Suprapubic skin (tissue), 4 donors: ENCODE data around the gene CHRNB4. TPM values are rescaled to one million over a fixed set of nuclear protein-coding genes. Genes with fewer than 3 reads are reported as not detected.

Experiments used
- DNase-seq, 2 donors: peaks; one replicate each; pipeline ENCODE4 v3.0.0-alpha.2; 2019; ENCODE audit warnings: low spot score in 2 of 2
- H3K27ac ChIP-seq: fragments of 200-600 bp; sonication (generic); one replicate; pipeline ENCODE4 v1.5.1; 2019
- H3K27me3 ChIP-seq: fragments of 200-600 bp; sonication (generic); one replicate; pipeline ENCODE4 v1.5.1; 2019
- H3K36me3 ChIP-seq: fragments of 200-600 bp; sonication (generic); one replicate; pipeline ENCODE4 v1.5.1; 2019
- H3K4me1 ChIP-seq: fragments of 200-600 bp; sonication (generic); one replicate; pipeline ENCODE4 v1.5.1; 2019
- H3K4me3 ChIP-seq: fragments of 200-600 bp; sonication (generic); one replicate; pipeline ENCODE4 v1.5.1; 2019; ENCODE audit warnings: mild to moderate bottlenecking
- H3K9me3 ChIP-seq: fragments of 200-600 bp; sonication (generic); one replicate; pipeline ENCODE4 v1.5.1; 2019
- CTCF ChIP-seq, 2 donors: fragments of 200-600 bp in 1 of 2; fragments of 450-650 bp in 1 of 2; sonication (generic) in 1 of 2; IDR thresholded peaks; one replicate each; pipeline ENCODE4 v1.5.1; 2016 to 2019; ENCODE audit warnings: antibody characterized with exemption in 2 of 2, mild to moderate bottlenecking in 1 of 2, moderate library complexity in 1 of 2
- EP300 ChIP-seq: sonication (generic); formaldehyde crosslinking; IDR thresholded peaks from one replicate; pipeline ENCODE4 v1.6.1; 2017; ENCODE audit warnings: antibody characterized with exemption
- POLR2A ChIP-seq, 2 donors: fragments of 450-650 bp; IDR thresholded peaks; one replicate each; pipeline ENCODE4 v1.6.1; 2017; ENCODE audit warnings: antibody characterized with exemption in 2 of 2, mild to moderate bottlenecking in 2 of 2, moderate library complexity in 2 of 2
- POLR2AphosphoS5 ChIP-seq, 3 donors: sonication (generic); formaldehyde crosslinking; IDR thresholded peaks; one replicate each; pipeline ENCODE4 v1.6.1; 2017; ENCODE audit warnings: antibody characterized with exemption in 3 of 3
- WGBS: methylation state at CpG from one replicate; pipeline ENCODE4 v1.1.5; 2018; 5-methylcytosine and 5-hydroxymethylcytosine counted together
- total RNA-seq, 4 donors: library from RNA; depleted of rRNA; stranded (reverse); fragments of >200 nt; gene quantifications; one replicate each; pipeline ENCODE4 v1.1.0, GENCODE V29; 2016

Gene CHRNB4
- total RNA-seq, 4 donors from 2014 or later: 0.47 TPM; not detected in 3

GRCh38 chr15:78679089-78679511 lies 38.1 kb upstream of the CHRNB4 start:
- DNase-seq: no peak
- 71% methylated on average over 1 of the region's 3 CpGs for WGBS
- no peak for TF ChIP-seq POLR2A (IDR thresholded peaks at IDR 0.05)
- TF ChIP-seq POLR2AphosphoS5 (IDR thresholded peaks at IDR 0.05): no peak
- TF ChIP-seq CTCF (IDR thresholded peaks at IDR 0.05): no peak
- no peak for TF ChIP-seq EP300
- no peak overlapping the region for H3K27ac ChIP-seq
- H3K4me3 ChIP-seq: no peak overlapping the region
- no peaks in the 10 kb centered on the region for H3K4me1 ChIP-seq
- no peaks in the 10 kb centered on the region for H3K27me3 ChIP-seq
- H3K9me3 ChIP-seq: no peaks in the 10 kb centered on the region
- no peaks in the 10 kb centered on the region for H3K36me3 ChIP-seq

DNA sequence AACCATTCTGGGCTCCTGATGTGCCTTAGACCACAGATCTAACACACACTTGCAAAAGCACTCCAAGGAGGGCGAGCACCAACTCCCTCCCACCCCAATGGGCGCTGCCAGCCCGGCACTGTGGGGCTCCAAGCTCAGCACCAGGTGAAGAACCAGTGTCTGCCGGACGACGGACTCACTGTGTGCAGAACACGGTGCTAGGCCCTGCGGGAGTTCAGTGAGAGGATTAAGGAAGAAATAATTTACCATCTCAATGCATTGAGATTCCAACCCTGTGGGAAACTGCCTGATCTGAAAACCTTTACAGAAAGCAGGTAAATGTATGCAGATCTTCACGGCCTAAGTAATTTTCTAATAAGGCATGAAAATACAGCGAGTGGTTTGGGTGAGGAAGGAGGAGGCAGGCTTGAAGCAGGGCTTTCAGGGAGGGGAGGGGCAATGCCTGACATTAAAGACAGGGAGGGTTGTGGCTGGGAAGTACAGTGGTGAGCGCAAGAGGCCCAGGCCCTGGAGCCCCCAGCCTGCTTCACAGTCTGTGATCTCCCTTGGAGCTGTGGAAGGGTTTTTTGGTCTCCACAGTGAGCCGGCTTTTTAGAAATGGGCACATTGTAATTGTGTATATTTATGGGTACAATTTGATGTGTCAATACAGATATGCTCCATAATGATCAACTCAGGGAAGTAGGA lies 35.6 kb upstream of the CHRNB4 start:
- H3K4me1 ChIP-seq: peaks cover 16% of the 10 kb centered on the region
- DNase-seq: no peak
- H3K36me3 ChIP-seq: no peaks in the 10 kb centered on the region
- TF ChIP-seq POLR2AphosphoS5 (IDR thresholded peaks at IDR 0.05): no peak
- no peak for TF ChIP-seq CTCF (IDR thresholded peaks at IDR 0.05)
- TF ChIP-seq EP300: no peak
- no peak for TF ChIP-seq POLR2A (IDR thresholded peaks at IDR 0.05)
- H3K27me3 ChIP-seq: no peaks in the 10 kb centered on the region
- WGBS: 93% methylated on average over 7 of the region's 12 CpGs
- H3K4me3 ChIP-seq: no peak overlapping the region
- H3K27ac ChIP-seq: no peak overlapping the region
- H3K9me3 ChIP-seq: no peaks in the 10 kb centered on the region

- DNase-seq: no peak
- H3K27me3 ChIP-seq: no peaks in the 10 kb centered on the region
- TF ChIP-seq CTCF (IDR thresholded peaks at IDR 0.05) (no peak), POLR2AphosphoS5 (IDR thresholded peaks at IDR 0.05) (no peak), POLR2A (IDR thresholded peaks at IDR 0.05) (no peak), EP300 (no peak)
- H3K27ac ChIP-seq: no peak overlapping the region
- H3K9me3 ChIP-seq: no peaks in the 10 kb centered on the region
- no peaks in the 10 kb centered on the region for H3K36me3 ChIP-seq
- H3K4me1 ChIP-seq: peaks cover 16% of the 10 kb centered on the region
- WGBS: 95% methylated on average over 11 of the region's 11 CpGs
- H3K4me3 ChIP-seq: no peak overlapping the region
Observed at GRCh38 chr15:78675617-78676360, 34.8 kb upstream of the CHRNB4 start.

DNA sequence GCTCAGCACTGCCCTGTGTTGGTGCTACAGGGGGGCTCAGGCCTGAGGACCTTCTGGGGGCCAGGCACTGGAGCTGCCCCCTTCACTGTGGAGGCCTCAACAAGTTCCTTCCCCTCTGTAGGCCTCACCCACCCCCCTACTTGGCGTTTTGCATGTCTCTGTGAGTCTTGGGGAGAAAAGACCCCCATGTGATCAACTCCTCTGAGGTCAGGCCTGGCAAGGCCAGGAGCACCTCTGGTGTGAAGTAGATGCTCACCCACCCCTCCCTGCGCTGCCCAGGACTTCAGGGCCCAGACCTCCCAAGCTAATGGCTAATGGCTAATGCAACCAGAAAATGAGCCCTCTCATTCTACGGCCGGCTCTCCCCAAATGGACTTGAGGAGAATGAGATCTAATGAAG lies 34.2 kb upstream of the CHRNB4 start:
- no peaks in the 10 kb centered on the region for H3K36me3 ChIP-seq
- no peak overlapping the region for H3K4me3 ChIP-seq
- DNase-seq: no peak
- TF ChIP-seq EP300 (no peak), POLR2A (IDR thresholded peaks at IDR 0.05) (no peak), CTCF (IDR thresholded peaks at IDR 0.05) (no peak), POLR2AphosphoS5 (IDR thresholded peaks at IDR 0.05) (no peak)
- H3K27me3 ChIP-seq: no peaks in the 10 kb centered on the region
- H3K4me1 ChIP-seq: peaks cover 16% of the 10 kb centered on the region
- no peak overlapping the region for H3K27ac ChIP-seq
- WGBS: 100% methylated on average over 4 of the region's 4 CpGs
- H3K9me3 ChIP-seq: no peaks in the 10 kb centered on the region

GRCh38 chr15:78673917-78674444 lies 33.0 kb upstream of the CHRNB4 start:
- H3K27ac ChIP-seq: no peak overlapping the region
- no peaks in the 10 kb centered on the region for H3K36me3 ChIP-seq
- no peaks in the 10 kb centered on the region for H3K27me3 ChIP-seq
- 100% methylated on average over 1 of the region's 3 CpGs for WGBS
- H3K9me3 ChIP-seq: no peaks in the 10 kb centered on the region
- TF ChIP-seq EP300: no peak
- no peak for TF ChIP-seq CTCF (IDR thresholded peaks at IDR 0.05)
- TF ChIP-seq POLR2AphosphoS5 (IDR thresholded peaks at IDR 0.05): no peak
- TF ChIP-seq POLR2A (IDR thresholded peaks at IDR 0.05): no peak
- no peak overlapping the region for H3K4me3 ChIP-seq
- no peak for DNase-seq
- H3K4me1 ChIP-seq: peaks cover 16% of the 10 kb centered on the region
